Neural cell (in vitro differentiated cells): ENCODE data around the gene RAB17. TPM values are rescaled to one million over a fixed set of nuclear protein-coding genes. Genes with fewer than 3 reads are reported as not detected.

Experiments used
- H2AFZ ChIP-seq: fragments of 200-600, 300-800 bp; sonication (generic), shearing (Covaris generic); 2 replicates; pipeline ENCODE4 v1.6.0; 2014; ENCODE audit warnings: low read depth, mild to moderate bottlenecking, antibody characterized with exemption, low read length, moderate library complexity
- H3F3A ChIP-seq: fragments of 200-600 bp; shearing (Covaris generic); 2 replicates; pipeline ENCODE4 v1.6.1; 2016; ENCODE audit warnings: mild to moderate bottlenecking, moderate library complexity, mixed read lengths, antibody characterized with exemption, low read length; ENCODE audit not compliant: insufficient read depth, poor library complexity, severe bottlenecking
- H3K27ac ChIP-seq: fragments of 200-600, 300-800 bp; sonication (generic), shearing (Covaris generic); 2 replicates; pipeline ENCODE4 v1.5.1; 2014; ENCODE audit warnings: mild to moderate bottlenecking, low read length, moderate library complexity
- H3K27me3 ChIP-seq: fragments of 300-800, 200-600 bp; sonication (generic), shearing (Covaris generic); 2 replicates; pipeline ENCODE4 v1.6.0; 2014; ENCODE audit warnings: mild to moderate bottlenecking, low read depth, low read length, moderate library complexity; ENCODE audit not compliant: insufficient read depth
- H3K36me3 ChIP-seq: fragments of 300-800, 200-600 bp; sonication (generic), shearing (Covaris generic); 2 replicates; pipeline ENCODE4 v1.5.1; 2014; ENCODE audit warnings: mild to moderate bottlenecking, antibody characterized with exemption, low read length, moderate library complexity; ENCODE audit not compliant: insufficient read depth
- H3K4me2 ChIP-seq: fragments of 300-800, 200-600 bp; sonication (generic), shearing (Covaris generic); 2 replicates; pipeline ENCODE4 v1.6.0; 2014; ENCODE audit warnings: mild to moderate bottlenecking, low read length
- H3K4me3 ChIP-seq: fragments of 300-800, 200-600 bp; sonication (generic), shearing (Covaris generic); 2 replicates; pipeline ENCODE4 v1.5.1; 2014; ENCODE audit warnings: mild to moderate bottlenecking, low read length, moderate library complexity
- H3K79me2 ChIP-seq: fragments of 200-600 bp; shearing (Covaris generic); replicated peaks from 2 replicates; pipeline ENCODE4 v1.6.0; 2014; ENCODE audit warnings: mild to moderate bottlenecking, low read length, moderate library complexity; ENCODE audit not compliant: insufficient read depth
- H3K9ac ChIP-seq: fragments of 300-800, 200-600 bp; sonication (generic), shearing (Covaris generic); 2 replicates; pipeline ENCODE4 v1.6.1; 2016; ENCODE audit warnings: mild to moderate bottlenecking, low read length, mixed read lengths
- H3K9me2 ChIP-seq: fragments of 200-600 bp; shearing (Covaris generic); 2 replicates; pipeline ENCODE4 v1.6.1; 2016; ENCODE audit warnings: mild to moderate bottlenecking, low read length, mixed read lengths; ENCODE audit not compliant: insufficient read depth
- H3K9me3 ChIP-seq: fragments of 200-600, 300-800 bp; sonication (generic), shearing (Covaris generic); 2 replicates; pipeline ENCODE4 v1.6.1; 2016; ENCODE audit warnings: mild to moderate bottlenecking, mixed run types, low read length, moderate library complexity, mixed read lengths
- H4K20me1 ChIP-seq: fragments of 200-600 bp; shearing (Covaris generic); 2 replicates; pipeline ENCODE4 v1.6.1; 2016; ENCODE audit warnings: mild to moderate bottlenecking, mixed run types; ENCODE audit not compliant: insufficient read depth
- EP300 ChIP-seq: fragments of 450-650 bp; conservative IDR thresholded peaks from 2 replicates; pipeline ENCODE4 v1.6.1; 2014; ENCODE audit warnings: antibody characterized with exemption, mild to moderate bottlenecking, moderate library complexity; ENCODE audit not compliant: poor library complexity, severe bottlenecking
- EZH2 ChIP-seq: fragments of 200-600, 300-800 bp; shearing (Covaris generic), sonication (generic); IDR thresholded peaks from 2 replicates; pipeline ENCODE4 v1.6.1; 2014; ENCODE audit warnings: antibody characterized with exemption, low read length, borderline replicate concordance, mild to moderate bottlenecking; ENCODE audit not compliant: insufficient read depth, poor library complexity, severe bottlenecking
- MXI1 ChIP-seq: fragments of 450-650 bp; conservative IDR thresholded peaks from 2 replicates; pipeline ENCODE4 v1.6.1; 2014; ENCODE audit warnings: antibody characterized with exemption, mild to moderate bottlenecking; ENCODE audit not compliant: poor library complexity, severe bottlenecking
- POLR2AphosphoS5 ChIP-seq: IDR thresholded peaks from 2 replicates; pipeline ENCODE4 v1.6.1; 2012
- RAD21 ChIP-seq: fragments of 450-650 bp; conservative IDR thresholded peaks from 2 replicates; pipeline ENCODE4 v1.6.1; 2014; ENCODE audit warnings: antibody characterized with exemption, mild to moderate bottlenecking, moderate library complexity
- SMC3 ChIP-seq: fragments of 450-650 bp; conservative IDR thresholded peaks from 2 replicates; pipeline ENCODE4 v1.6.1; 2014; ENCODE audit warnings: antibody characterized with exemption, mild to moderate bottlenecking, moderate library complexity; ENCODE audit not compliant: poor library complexity
- TAF1 ChIP-seq: IDR thresholded peaks from 2 replicates; pipeline ENCODE4 v1.6.1; 2012; ENCODE audit warnings: low read depth
- polyA plus RNA-seq: library from polyadenylated mRNA; depleted of rRNA; stranded (reverse); fragments of >200 nt; gene quantifications from 2 replicates; pipeline ENCODE4 v1.2.3, GENCODE V29; 2014
- TF ChIP-seq, protein P1 (sequence below): IDR thresholded peaks from 2 replicates; pipeline ENCODE4 v1.6.1; 2012; ENCODE audit warnings: borderline replicate concordance
- TF ChIP-seq, protein P2 (sequence below): fragments of 450-650 bp; IDR thresholded peaks from 2 replicates; pipeline ENCODE4 v1.5.1; 2014; ENCODE audit warnings: antibody characterized with exemption, mild to moderate bottlenecking, moderate library complexity; ENCODE audit not compliant: poor library complexity, severe bottlenecking

Gene RAB17
- polyA plus RNA-seq, 1 donor from 2014 or later, result not detected

DNA sequence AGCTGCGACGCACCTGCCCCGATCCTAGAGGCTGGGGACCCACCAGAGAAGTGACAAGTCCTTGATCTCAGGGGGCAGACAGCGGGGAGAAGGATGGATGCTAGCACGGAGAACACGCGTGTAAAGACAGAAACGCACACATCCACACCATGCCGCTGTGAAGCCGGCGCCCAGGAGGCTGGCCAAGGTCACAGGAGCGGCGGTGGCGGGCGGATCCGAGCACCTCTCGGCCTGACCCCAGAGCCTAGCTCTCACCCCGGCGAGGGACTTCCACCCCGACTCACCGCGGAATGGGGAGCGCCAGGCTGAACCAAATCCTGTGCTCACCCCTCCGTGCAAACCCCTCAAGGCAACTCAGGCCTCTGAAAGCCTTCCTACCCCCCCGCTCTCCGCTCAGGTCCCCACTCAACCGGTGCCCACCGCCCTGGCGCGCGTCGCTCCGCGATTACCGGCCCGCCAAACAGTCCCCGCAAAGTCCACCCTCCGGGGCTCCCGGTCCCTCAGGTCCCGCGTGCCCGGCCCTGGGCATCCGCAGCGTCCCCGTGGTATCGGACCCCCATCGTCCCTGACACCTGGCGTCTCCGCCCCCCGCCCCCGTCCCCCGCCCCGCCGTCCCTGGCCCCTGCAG is 36.4 kb upstream of the RAB17 start:
- no peaks in the 10 kb centered on the region for H4K20me1 ChIP-seq
- peaks cover 4% of the 10 kb centered on the region for H3K27me3 ChIP-seq
- no peaks in the 10 kb centered on the region for H3K9me2 ChIP-seq
- H2AFZ ChIP-seq, result peak overlapping the region; percentile 69
- peaks cover 21% of the 10 kb centered on the region for H3K79me2 ChIP-seq
- no peaks in the 10 kb centered on the region for H3K9me3 ChIP-seq
- peak overlapping the region; percentile 72 for H3K4me3 ChIP-seq
- no peak overlapping the region for H3K27ac ChIP-seq
- peak overlapping the region; percentile 81 for H3K9ac ChIP-seq
- H3K36me3 ChIP-seq, result no peaks in the 10 kb centered on the region
- H3K4me2 ChIP-seq, result peak overlapping the region; percentile 19
- no peak for TF ChIP-seq EZH2
- TF ChIP-seq TAF1, result peak; percentile 22
- no peak for TF ChIP-seq SMC3
- TF ChIP-seq EP300, result no peak
- TF ChIP-seq, protein P1, sequence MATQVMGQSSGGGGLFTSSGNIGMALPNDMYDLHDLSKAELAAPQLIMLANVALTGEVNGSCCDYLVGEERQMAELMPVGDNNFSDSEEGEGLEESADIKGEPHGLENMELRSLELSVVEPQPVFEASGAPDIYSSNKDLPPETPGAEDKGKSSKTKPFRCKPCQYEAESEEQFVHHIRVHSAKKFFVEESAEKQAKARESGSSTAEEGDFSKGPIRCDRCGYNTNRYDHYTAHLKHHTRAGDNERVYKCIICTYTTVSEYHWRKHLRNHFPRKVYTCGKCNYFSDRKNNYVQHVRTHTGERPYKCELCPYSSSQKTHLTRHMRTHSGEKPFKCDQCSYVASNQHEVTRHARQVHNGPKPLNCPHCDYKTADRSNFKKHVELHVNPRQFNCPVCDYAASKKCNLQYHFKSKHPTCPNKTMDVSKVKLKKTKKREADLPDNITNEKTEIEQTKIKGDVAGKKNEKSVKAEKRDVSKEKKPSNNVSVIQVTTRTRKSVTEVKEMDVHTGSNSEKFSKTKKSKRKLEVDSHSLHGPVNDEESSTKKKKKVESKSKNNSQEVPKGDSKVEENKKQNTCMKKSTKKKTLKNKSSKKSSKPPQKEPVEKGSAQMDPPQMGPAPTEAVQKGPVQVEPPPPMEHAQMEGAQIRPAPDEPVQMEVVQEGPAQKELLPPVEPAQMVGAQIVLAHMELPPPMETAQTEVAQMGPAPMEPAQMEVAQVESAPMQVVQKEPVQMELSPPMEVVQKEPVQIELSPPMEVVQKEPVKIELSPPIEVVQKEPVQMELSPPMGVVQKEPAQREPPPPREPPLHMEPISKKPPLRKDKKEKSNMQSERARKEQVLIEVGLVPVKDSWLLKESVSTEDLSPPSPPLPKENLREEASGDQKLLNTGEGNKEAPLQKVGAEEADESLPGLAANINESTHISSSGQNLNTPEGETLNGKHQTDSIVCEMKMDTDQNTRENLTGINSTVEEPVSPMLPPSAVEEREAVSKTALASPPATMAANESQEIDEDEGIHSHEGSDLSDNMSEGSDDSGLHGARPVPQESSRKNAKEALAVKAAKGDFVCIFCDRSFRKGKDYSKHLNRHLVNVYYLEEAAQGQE, result no peak
- TF ChIP-seq, protein P2, sequence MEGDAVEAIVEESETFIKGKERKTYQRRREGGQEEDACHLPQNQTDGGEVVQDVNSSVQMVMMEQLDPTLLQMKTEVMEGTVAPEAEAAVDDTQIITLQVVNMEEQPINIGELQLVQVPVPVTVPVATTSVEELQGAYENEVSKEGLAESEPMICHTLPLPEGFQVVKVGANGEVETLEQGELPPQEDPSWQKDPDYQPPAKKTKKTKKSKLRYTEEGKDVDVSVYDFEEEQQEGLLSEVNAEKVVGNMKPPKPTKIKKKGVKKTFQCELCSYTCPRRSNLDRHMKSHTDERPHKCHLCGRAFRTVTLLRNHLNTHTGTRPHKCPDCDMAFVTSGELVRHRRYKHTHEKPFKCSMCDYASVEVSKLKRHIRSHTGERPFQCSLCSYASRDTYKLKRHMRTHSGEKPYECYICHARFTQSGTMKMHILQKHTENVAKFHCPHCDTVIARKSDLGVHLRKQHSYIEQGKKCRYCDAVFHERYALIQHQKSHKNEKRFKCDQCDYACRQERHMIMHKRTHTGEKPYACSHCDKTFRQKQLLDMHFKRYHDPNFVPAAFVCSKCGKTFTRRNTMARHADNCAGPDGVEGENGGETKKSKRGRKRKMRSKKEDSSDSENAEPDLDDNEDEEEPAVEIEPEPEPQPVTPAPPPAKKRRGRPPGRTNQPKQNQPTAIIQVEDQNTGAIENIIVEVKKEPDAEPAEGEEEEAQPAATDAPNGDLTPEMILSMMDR, result no peak
- TF ChIP-seq POLR2AphosphoS5, result no peak
- no peak for TF ChIP-seq MXI1
- H3F3A ChIP-seq, result no peaks in the 10 kb centered on the region

GRCh38 chr2:237625777-237626176 is 35.2 kb upstream of the RAB17 start:
- H3K36me3 ChIP-seq, result no peaks in the 10 kb centered on the region
- TF ChIP-seq SMC3 (no peak), EP300 (no peak), MXI1 (no peak), POLR2AphosphoS5 (no peak), EZH2 (no peak), TAF1 (no peak), RAD21 (no peak)
- TF ChIP-seq, protein P2, result no peak
- TF ChIP-seq, protein P1, result no peak

More at GRCh38 chr2:237625777-237626176, 35.2 kb upstream of the RAB17 start:
- H3K4me2 ChIP-seq, result no peak overlapping the region
- H3K27ac ChIP-seq, result no peak overlapping the region
- H3K79me2 ChIP-seq, result peaks cover 21% of the 10 kb centered on the region
- H3K4me3 ChIP-seq, result no peak overlapping the region
- H3F3A ChIP-seq, result no peaks in the 10 kb centered on the region
- no peaks in the 10 kb centered on the region for H3K9me2 ChIP-seq
- no peaks in the 10 kb centered on the region for H3K9me3 ChIP-seq
- H3K27me3 ChIP-seq, result peaks cover 4% of the 10 kb centered on the region
- no peak overlapping the region for H3K9ac ChIP-seq
- H2AFZ ChIP-seq, result no peak overlapping the region
- no peaks in the 10 kb centered on the region for H4K20me1 ChIP-seq
